HEK293 (cell line): ENCODE measurements around the gene ARNT2.

Experiments
- CTCF ChIA-PET: fragments of 350-600 bp; formaldehyde crosslinking; extraction: SDS; loops from one replicate; lab custom pipeline; 2021; ENCODE audit warnings: antibody characterized with exemption; lab: Yijun Ruan, JAX
- POLR2A ChIA-PET: fragments of 300-600 bp; formaldehyde crosslinking; extraction: SDS; loops from one replicate; lab custom pipeline; 2020; ENCODE audit warnings: antibody characterized with exemption, inconsistent platforms; lab: Yijun Ruan, JAX
- H3K27ac ChIP-seq: fragments of 200-500 bp; sonication (Bioruptor generic); 2 replicates; pipeline ENCODE4 v1.5.1; 2014; ENCODE audit warnings: low read depth, low read length, control low read depth, inconsistent platforms; ENCODE audit errors: extremely low read depth
- H3K36me3 ChIP-seq, 2 experiments: fragments of 200-500 bp in 1 of 2; sonication (Bioruptor generic) in 1 of 2; 1 replicate in 1 of 2; 2 replicates in 1 of 2; pipeline ENCODE4 v1.5.1; 2014 to 2017; ENCODE audit warnings: inconsistent platforms in 2 of 2, low read length in 2 of 2; ENCODE audit not compliant: control insufficient read depth in 2 of 2, insufficient read depth in 1 of 2
- H3K4me1 ChIP-seq: fragments of 200-500 bp; sonication (Bioruptor generic); 2 replicates; pipeline ENCODE4 v1.5.1; 2014; ENCODE audit warnings: mild to moderate bottlenecking, low read length, inconsistent platforms; ENCODE audit not compliant: control insufficient read depth, insufficient read depth
- H3K4me3 ChIP-seq: 2 replicates; pipeline ENCODE4 v1.5.1; 2011; ENCODE audit warnings: low read depth, mild to moderate bottlenecking, control low read depth, low read length, moderate library complexity
- H3K9me3 ChIP-seq: fragments of 200-500 bp; sonication (Bioruptor generic); 2 replicates; pipeline ENCODE4 v1.5.1; 2014; ENCODE audit warnings: low read depth, low read length, inconsistent platforms; ENCODE audit not compliant: control insufficient read depth, insufficient read depth
- ATF2 ChIP-seq: fragments of 450-650 bp; formaldehyde crosslinking; IDR thresholded peaks from 2 replicates; pipeline ENCODE4 v1.5.1; 2016; ENCODE audit warnings: missing biosample characterization, missing genetic modification characterization, low read depth
- GLIS2 ChIP-seq: fragments of 450-650 bp; formaldehyde crosslinking; IDR thresholded peaks from 2 replicates; pipeline ENCODE4 v1.5.1; 2016; ENCODE audit warnings: missing biosample characterization, missing genetic modification characterization
- IKZF3 ChIP-seq: fragments of 450-650 bp; IDR thresholded peaks from 2 replicates; pipeline ENCODE4 v1.5.0; 2018; ENCODE audit warnings: missing biosample characterization, mild to moderate bottlenecking, missing genetic modification characterization, moderate library complexity
- KLF1 ChIP-seq: fragments of 450-650 bp; formaldehyde crosslinking; IDR thresholded peaks from 2 replicates; pipeline ENCODE4 v1.5.1; 2016; ENCODE audit warnings: missing biosample characterization, missing genetic modification characterization
- KLF8 ChIP-seq: fragments of 450-650 bp; formaldehyde crosslinking; IDR thresholded peaks from 2 replicates; pipeline ENCODE4 v1.5.1; 2016; ENCODE audit warnings: missing biosample characterization, missing genetic modification characterization
- OVOL3 ChIP-seq: fragments of 450-650 bp; formaldehyde crosslinking; IDR thresholded peaks from 2 replicates; pipeline ENCODE4 v1.5.1; 2016; ENCODE audit warnings: missing biosample characterization, missing genetic modification characterization
- PRDM10 ChIP-seq: fragments of 450-650 bp; formaldehyde crosslinking; IDR thresholded peaks from 2 replicates; pipeline ENCODE4 v1.5.1; 2016; ENCODE audit warnings: missing biosample characterization, missing genetic modification characterization
- REST ChIP-seq: fragments of 450-650 bp; formaldehyde crosslinking; IDR thresholded peaks from 2 replicates; pipeline ENCODE4 v1.5.1; 2016; ENCODE audit warnings: missing biosample characterization, missing genetic modification characterization
- TSHZ1 ChIP-seq: fragments of 450-650 bp; formaldehyde crosslinking; IDR thresholded peaks from 2 replicates; pipeline ENCODE4 v1.5.1; 2016; ENCODE audit warnings: missing biosample characterization, missing genetic modification characterization, borderline replicate concordance
- ZBTB21 ChIP-seq: fragments of 450-650 bp; formaldehyde crosslinking; IDR thresholded peaks from 2 replicates; pipeline ENCODE4 v1.5.1; 2017; ENCODE audit warnings: missing biosample characterization, missing genetic modification characterization
- ZNF132 ChIP-seq: fragments of 450-650 bp; formaldehyde crosslinking; IDR thresholded peaks from 2 replicates; pipeline ENCODE4 v1.5.1; 2017; ENCODE audit warnings: missing biosample characterization, missing genetic modification characterization, borderline replicate concordance
- ZNF146 ChIP-seq: fragments of 450-650 bp; formaldehyde crosslinking; IDR thresholded peaks from 2 replicates; pipeline ENCODE4 v1.5.1; 2016; ENCODE audit warnings: missing biosample characterization, missing genetic modification characterization
- ZNF19 ChIP-seq: fragments of 450-650 bp; formaldehyde crosslinking; IDR thresholded peaks from 2 replicates; pipeline ENCODE4; 2016; ENCODE audit warnings: missing biosample characterization, missing genetic modification characterization, low read depth
- ZNF26 ChIP-seq: fragments of 450-650 bp; formaldehyde crosslinking; IDR thresholded peaks from 2 replicates; pipeline ENCODE4 v1.5.1; 2016; ENCODE audit warnings: missing biosample characterization, missing genetic modification characterization
- ZNF280D ChIP-seq: fragments of 450-650 bp; formaldehyde crosslinking; IDR thresholded peaks from 2 replicates; pipeline ENCODE4 v1.5.1; 2016; ENCODE audit warnings: missing biosample characterization, missing genetic modification characterization
- ZNF292 ChIP-seq: fragments of 450-650 bp; formaldehyde crosslinking; IDR thresholded peaks from 2 replicates; pipeline ENCODE4 v1.5.1; 2016; ENCODE audit warnings: low read depth, missing biosample characterization, missing genetic modification characterization, borderline replicate concordance
- ZNF350 ChIP-seq: fragments of 450-650 bp; formaldehyde crosslinking; IDR thresholded peaks from 2 replicates; pipeline ENCODE4 v1.5.0; 2017; ENCODE audit warnings: missing biosample characterization, mild to moderate bottlenecking, missing genetic modification characterization
- ZNF558 ChIP-seq: fragments of 450-650 bp; formaldehyde crosslinking; IDR thresholded peaks from 2 replicates; pipeline ENCODE4 v1.5.1; 2016; ENCODE audit warnings: missing biosample characterization, missing genetic modification characterization
- ZNF707 ChIP-seq: fragments of 450-650 bp; formaldehyde crosslinking; IDR thresholded peaks from 2 replicates; pipeline ENCODE4 v1.5.1; 2016; ENCODE audit warnings: missing biosample characterization, missing genetic modification characterization

ARNT2 gene

GRCh38 chr15:80518522-80518921 is 114.3 kb downstream of the ARNT2 start:
- no peaks in the 10 kb centered on the region for H3K4me1 ChIP-seq
- H3K9me3 ChIP-seq: no peaks in the 10 kb centered on the region
- POLR2A ChIA-PET: no interaction called here
- no peak overlapping the region for H3K27ac ChIP-seq
- no peak overlapping the region for H3K4me3 ChIP-seq
- CTCF ChIA-PET: interaction anchor here (1.2 kb wide), 1 partner anchor 50 kb away, joined by 3 read pairs; no protein-coding TSS in a partner anchor
- TF ChIP-seq ZNF26: no peak
- no peak for TF ChIP-seq KLF1
- TF ChIP-seq OVOL3 (tag by site-specific recombination): no peak
- TF ChIP-seq PRDM10: no peak
- TF ChIP-seq ZNF146 (tag by site-specific recombination): no peak
- TF ChIP-seq GLIS2: no peak
- TF ChIP-seq ZNF19: no peak
- TF ChIP-seq ATF2 (tag by site-specific recombination): no peak
- TF ChIP-seq ZNF350 (tag by site-specific recombination): no peak
- no peak for TF ChIP-seq IKZF3 (tag by site-specific recombination)
- no peak for TF ChIP-seq REST
- H3K36me3 ChIP-seq: no peaks in the 10 kb centered on the region; a peak in 2 of 3 replicates

GRCh38 chr15:80523746-80524145 is 119.6 kb downstream of the ARNT2 start:
- POLR2A ChIA-PET: no interaction called here
- no peak overlapping the region for H3K4me3 ChIP-seq
- CTCF ChIA-PET: no interaction called here
- no peaks in the 10 kb centered on the region for H3K9me3 ChIP-seq
- no peak overlapping the region for H3K27ac ChIP-seq
- no peaks in the 10 kb centered on the region for H3K4me1 ChIP-seq
- TF ChIP-seq KLF8 (no peak), ZNF558 (tag by site-specific recombination) (no peak), ZBTB21 (tag by site-specific recombination) (no peak), ZNF292 (no peak), ZNF132 (no peak), ZNF707 (tag by site-specific recombination) (no peak), TSHZ1 (tag by site-specific recombination) (no peak), ZNF280D (tag by site-specific recombination) (no peak)
- TF ChIP-seq, all 188 proteins: peak for 0
- H3K36me3 ChIP-seq: no peaks in the 10 kb centered on the region
